Measurements from ENCODE around the gene FGB. TPM values are rescaled to one million over a fixed set of nuclear protein-coding genes. Genes with fewer than 3 reads are reported as not detected.

Gene FGB
- total and polyA plus RNA-seq, 2 of the 13 experiments (the other 11 are each of a cell fraction or from before 2014, with no cell fraction given) = 226 to 784 TPM

DNA sequence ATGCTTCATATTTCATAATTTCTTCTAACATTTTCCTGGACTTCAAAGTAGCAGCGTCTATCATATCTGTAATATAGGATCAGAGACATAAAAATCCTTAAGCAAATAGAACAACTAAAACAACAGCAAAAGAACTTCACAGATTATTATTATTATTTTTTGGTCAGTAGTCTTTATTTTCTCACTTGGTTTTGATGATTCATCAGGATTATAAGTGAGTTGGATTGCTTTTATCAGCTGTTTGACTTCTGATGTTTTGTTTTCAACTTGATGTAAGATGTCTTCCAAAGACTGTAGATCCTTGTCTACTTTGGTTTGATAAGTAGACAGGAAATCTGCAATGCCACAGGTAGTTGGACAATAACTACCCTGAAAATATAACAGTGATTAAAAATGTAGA, 49.0 kb downstream of the FGB start (continued):
- TF ChIP-seq, protein P1, sequence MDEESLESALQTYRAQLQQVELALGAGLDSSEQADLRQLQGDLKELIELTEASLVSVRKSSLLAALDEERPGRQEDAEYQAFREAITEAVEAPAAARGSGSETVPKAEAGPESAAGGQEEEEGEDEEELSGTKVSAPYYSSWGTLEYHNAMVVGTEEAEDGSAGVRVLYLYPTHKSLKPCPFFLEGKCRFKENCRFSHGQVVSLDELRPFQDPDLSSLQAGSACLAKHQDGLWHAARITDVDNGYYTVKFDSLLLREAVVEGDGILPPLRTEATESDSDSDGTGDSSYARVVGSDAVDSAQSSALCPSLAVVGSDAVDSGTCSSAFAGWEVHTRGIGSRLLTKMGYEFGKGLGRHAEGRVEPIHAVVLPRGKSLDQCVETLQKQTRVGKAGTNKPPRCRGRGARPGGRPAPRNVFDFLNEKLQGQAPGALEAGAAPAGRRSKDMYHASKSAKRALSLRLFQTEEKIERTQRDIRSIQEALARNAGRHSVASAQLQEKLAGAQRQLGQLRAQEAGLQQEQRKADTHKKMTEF (CRISPR knock-in tag; IDR thresholded peaks at IDR 0.05) = no peak
- TF ChIP-seq AHR (CRISPR knock-in tag; IDR thresholded peaks at IDR 0.05) = no peak
- TF ChIP-seq JARID2 (CRISPR knock-in tag; IDR thresholded peaks at IDR 0.05; ENCODE audit: insufficient replicate concordance) = no peak
- TF ChIP-seq ZNF567 (CRISPR knock-in tag; IDR thresholded peaks at IDR 0.05; ENCODE audit: borderline replicate concordance) = no peak
- TF ChIP-seq, protein P2, sequence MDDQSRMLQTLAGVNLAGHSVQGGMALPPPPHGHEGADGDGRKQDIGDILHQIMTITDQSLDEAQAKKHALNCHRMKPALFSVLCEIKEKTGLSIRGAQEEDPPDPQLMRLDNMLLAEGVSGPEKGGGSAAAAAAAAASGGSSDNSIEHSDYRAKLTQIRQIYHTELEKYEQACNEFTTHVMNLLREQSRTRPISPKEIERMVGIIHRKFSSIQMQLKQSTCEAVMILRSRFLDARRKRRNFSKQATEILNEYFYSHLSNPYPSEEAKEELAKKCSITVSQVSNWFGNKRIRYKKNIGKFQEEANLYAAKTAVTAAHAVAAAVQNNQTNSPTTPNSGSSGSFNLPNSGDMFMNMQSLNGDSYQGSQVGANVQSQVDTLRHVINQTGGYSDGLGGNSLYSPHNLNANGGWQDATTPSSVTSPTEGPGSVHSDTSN (CRISPR knock-in tag; IDR thresholded peaks at IDR 0.05; ENCODE audit: borderline replicate concordance) = no peak
- TF ChIP-seq, protein P3, sequence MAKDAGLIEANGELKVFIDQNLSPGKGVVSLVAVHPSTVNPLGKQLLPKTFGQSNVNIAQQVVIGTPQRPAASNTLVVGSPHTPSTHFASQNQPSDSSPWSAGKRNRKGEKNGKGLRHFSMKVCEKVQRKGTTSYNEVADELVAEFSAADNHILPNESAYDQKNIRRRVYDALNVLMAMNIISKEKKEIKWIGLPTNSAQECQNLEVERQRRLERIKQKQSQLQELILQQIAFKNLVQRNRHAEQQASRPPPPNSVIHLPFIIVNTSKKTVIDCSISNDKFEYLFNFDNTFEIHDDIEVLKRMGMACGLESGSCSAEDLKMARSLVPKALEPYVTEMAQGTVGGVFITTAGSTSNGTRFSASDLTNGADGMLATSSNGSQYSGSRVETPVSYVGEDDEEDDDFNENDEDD (CRISPR knock-in tag; IDR thresholded peaks at IDR 0.05; ENCODE audit: borderline replicate concordance) = no peak
- no peak for TF ChIP-seq RBM22 (optimal IDR thresholded peaks at IDR 0.05; ENCODE audit: low read length)
- TF ChIP-seq, protein P4, sequence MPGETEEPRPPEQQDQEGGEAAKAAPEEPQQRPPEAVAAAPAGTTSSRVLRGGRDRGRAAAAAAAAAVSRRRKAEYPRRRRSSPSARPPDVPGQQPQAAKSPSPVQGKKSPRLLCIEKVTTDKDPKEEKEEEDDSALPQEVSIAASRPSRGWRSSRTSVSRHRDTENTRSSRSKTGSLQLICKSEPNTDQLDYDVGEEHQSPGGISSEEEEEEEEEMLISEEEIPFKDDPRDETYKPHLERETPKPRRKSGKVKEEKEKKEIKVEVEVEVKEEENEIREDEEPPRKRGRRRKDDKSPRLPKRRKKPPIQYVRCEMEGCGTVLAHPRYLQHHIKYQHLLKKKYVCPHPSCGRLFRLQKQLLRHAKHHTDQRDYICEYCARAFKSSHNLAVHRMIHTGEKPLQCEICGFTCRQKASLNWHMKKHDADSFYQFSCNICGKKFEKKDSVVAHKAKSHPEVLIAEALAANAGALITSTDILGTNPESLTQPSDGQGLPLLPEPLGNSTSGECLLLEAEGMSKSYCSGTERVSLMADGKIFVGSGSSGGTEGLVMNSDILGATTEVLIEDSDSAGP (CRISPR knock-in tag; IDR thresholded peaks at IDR 0.05; ENCODE audit: borderline replicate concordance) = no peak
- 0 out of 2 replicates have a peak, but pooled peaks have one; percentile 24 for TF ChIP-seq ARID2 (CRISPR knock-in tag; IDR thresholded peaks at IDR 0.05; ENCODE audit: borderline replicate concordance)
- TF ChIP-seq, protein P5, sequence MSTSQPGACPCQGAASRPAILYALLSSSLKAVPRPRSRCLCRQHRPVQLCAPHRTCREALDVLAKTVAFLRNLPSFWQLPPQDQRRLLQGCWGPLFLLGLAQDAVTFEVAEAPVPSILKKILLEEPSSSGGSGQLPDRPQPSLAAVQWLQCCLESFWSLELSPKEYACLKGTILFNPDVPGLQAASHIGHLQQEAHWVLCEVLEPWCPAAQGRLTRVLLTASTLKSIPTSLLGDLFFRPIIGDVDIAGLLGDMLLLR (CRISPR knock-in tag; IDR thresholded peaks at IDR 0.05) = no peak
- TF ChIP-seq IKZF4 (CRISPR knock-in tag; IDR thresholded peaks at IDR 0.05; ENCODE audit: borderline replicate concordance, low read depth, not compliant biosample characterization) = no peak
- TF ChIP-seq IRX3 (CRISPR knock-in tag; IDR thresholded peaks at IDR 0.05; ENCODE audit: borderline replicate concordance, low read depth) = 0 out of 2 replicates have a peak, but pooled peaks have one; percentile 5
- TF ChIP-seq JUNB (CRISPR knock-in tag; IDR thresholded peaks at IDR 0.05; ENCODE audit: borderline replicate concordance) = no peak
- TF ChIP-seq, protein P6, sequence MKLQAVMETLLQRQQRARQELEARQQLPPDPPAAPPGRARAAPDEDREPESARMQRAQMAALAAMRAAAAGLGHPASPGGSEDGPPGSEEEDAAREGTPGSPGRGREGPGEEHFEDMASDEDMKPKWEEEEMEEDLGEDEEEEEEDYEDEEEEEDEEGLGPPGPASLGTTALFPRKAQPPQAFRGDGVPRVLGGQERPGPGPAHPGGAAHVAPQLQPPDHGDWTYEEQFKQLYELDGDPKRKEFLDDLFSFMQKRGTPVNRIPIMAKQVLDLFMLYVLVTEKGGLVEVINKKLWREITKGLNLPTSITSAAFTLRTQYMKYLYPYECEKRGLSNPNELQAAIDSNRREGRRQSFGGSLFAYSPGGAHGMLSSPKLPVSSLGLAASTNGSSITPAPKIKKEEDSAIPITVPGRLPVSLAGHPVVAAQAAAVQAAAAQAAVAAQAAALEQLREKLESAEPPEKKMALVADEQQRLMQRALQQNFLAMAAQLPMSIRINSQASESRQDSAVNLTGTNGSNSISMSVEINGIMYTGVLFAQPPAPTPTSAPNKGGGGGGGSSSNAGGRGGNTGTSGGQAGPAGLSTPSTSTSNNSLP (IDR thresholded peaks at IDR 0.05; ENCODE audit: low read depth, low read length) = no peak
- peak; percentile 52; the same call in 1 of the 2 replicates for TF ChIP-seq MAFF (IDR thresholded peaks at IDR 0.05; ENCODE audit: low read depth, low read length)
- TF ChIP-seq, protein P7, sequence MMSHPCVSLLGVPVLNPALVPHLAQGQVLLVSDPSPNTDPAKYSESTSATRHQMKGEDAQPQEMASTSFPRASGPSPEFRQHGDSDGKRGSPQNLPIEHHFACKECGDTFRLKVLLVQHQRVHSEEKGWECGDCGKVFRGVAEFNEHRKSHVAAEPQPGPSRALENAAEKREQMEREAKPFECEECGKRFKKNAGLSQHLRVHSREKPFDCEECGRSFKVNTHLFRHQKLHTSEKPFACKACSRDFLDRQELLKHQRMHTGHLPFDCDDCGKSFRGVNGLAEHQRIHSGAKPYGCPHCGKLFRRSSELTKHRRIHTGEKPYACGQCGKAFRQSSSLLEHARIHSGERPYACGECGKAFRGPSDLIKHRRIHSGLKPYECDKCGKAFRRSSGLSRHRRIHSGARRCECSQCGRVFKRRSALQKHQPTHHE (CRISPR knock-in tag; IDR thresholded peaks at IDR 0.05; ENCODE audit: borderline replicate concordance) = no peak
- no peak for TF ChIP-seq ZNF12 (CRISPR knock-in tag; IDR thresholded peaks at IDR 0.05)
- no peak for TF ChIP-seq ZFP82 (CRISPR knock-in tag; IDR thresholded peaks at IDR 0.05; ENCODE audit: borderline replicate concordance)
- no peak for TF ChIP-seq ZNF749 (CRISPR knock-in tag; IDR thresholded peaks at IDR 0.05; ENCODE audit: borderline replicate concordance)
- no peak for TF ChIP-seq ZNF737 (CRISPR knock-in tag; IDR thresholded peaks at IDR 0.05; ENCODE audit: borderline replicate concordance)
